Astrocyte of the cerebellum (primary cell): ENCODE results near the gene CALU.

Experiments
- DNase-seq: peaks from one replicate; pipeline ENCODE4 v3.0.0-alpha.2; 2011; ENCODE audit warnings: low read depth
- H3K4me3 ChIP-seq: 2 replicates; pipeline ENCODE4 v1.5.1; 2011; ENCODE audit warnings: mild to moderate bottlenecking, low read depth, low read length, moderate library complexity
- in situ Hi-C: cut with HindIII; loops from 2 replicates; pipeline ENCODE4 v1.10.0; 2017; ENCODE audit warnings: low sequenced_read_pairs
- TF ChIP-seq, protein P1 (sequence below): IDR thresholded peaks from 2 replicates; pipeline ENCODE4 v1.5.1; 2012; ENCODE audit warnings: low read length, low read depth, moderate library complexity, mild to moderate bottlenecking; ENCODE audit errors: missing control alignments

Gene CALU

DNA sequence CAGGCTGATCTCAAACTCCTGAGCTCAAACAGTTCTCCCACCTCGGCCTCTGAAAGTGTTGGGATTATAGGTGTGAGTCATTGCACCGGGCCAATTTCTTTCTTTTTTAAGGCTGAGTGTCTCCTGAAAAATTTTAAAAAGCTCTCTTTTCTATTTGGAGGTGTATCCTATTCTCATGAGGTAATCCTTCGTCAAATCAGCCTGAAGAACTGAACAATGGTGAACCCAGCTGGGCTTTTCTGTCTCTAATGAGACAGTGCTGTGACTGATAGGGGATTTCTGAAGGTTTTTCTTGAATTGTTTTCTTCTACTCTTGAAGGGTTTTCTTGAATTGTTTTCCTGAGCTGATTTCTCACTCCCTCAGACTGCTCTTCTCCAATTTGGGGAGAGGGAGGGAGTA, 30.9 kb upstream of the CALU start:
- in situ Hi-C loops: no loop called here
- no peak overlapping the region for H3K4me3 ChIP-seq
- no peak for DNase-seq
- TF ChIP-seq, protein P1, sequence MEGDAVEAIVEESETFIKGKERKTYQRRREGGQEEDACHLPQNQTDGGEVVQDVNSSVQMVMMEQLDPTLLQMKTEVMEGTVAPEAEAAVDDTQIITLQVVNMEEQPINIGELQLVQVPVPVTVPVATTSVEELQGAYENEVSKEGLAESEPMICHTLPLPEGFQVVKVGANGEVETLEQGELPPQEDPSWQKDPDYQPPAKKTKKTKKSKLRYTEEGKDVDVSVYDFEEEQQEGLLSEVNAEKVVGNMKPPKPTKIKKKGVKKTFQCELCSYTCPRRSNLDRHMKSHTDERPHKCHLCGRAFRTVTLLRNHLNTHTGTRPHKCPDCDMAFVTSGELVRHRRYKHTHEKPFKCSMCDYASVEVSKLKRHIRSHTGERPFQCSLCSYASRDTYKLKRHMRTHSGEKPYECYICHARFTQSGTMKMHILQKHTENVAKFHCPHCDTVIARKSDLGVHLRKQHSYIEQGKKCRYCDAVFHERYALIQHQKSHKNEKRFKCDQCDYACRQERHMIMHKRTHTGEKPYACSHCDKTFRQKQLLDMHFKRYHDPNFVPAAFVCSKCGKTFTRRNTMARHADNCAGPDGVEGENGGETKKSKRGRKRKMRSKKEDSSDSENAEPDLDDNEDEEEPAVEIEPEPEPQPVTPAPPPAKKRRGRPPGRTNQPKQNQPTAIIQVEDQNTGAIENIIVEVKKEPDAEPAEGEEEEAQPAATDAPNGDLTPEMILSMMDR: no peak

DNA sequence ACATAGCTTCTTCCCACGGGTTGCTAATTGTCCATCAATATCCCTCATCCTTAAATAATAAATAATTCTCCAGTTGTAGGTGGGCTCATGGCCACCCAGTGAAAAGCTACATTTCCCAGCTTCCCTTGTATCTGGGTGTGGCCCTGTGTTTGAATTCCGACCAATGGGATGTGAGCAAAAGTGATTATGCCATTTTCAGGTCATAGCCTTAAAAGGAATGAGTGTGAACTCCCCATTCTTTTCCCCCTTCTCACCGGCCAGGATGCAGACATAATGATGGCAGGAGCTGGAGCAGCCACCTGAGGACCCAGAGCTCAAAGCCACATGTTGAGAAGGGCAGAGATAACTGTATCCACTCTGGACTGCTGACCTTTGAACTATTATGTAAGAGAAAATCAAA, 30.3 kb upstream of the CALU start:
- no peak for DNase-seq
- H3K4me3 ChIP-seq: no peak overlapping the region
- TF ChIP-seq, protein P1: no peak
- in situ Hi-C loops: no loop called here

DNA sequence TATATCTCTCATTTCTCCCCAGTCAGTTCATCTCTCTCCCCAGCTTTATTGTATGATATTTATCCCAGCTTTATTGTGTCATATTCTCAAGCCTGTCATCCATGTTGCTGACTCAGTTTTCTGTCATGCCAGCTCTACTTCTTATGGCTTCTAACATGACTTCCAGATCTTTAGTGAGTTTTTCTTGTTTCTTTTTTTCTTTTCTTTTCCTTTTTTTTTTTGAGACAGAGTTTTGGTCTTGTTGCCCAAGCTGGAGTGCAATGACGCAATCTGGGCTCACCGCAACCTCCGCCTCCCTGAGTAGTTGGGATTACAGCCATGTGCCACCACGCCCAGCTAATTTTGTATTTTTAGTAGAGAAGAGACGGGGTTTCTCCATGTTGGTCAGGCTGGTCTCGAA, 28.7 kb upstream of the CALU start:
- in situ Hi-C loops: no loop called here
- H3K4me3 ChIP-seq: no peak overlapping the region
- DNase-seq: no peak
- TF ChIP-seq, protein P1: no peak

DNA sequence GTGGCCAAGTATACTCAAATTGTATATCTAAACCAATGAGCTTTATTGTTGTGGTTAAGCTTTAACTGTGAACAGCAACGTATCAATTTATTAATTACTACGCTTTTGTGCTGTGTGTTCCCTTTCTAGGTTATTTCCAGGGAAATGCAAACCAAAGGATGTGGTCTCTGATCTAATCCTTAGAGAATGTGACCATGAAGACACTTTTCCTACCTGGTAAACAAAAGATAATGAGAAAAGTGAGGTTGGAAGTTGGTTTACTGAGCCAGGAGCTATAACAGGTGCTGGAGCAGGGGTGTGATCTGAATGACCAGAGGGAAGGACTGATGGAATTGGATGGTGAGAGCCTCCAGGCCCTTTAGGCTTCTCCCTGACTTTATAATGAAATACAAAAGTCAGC, 25.4 kb upstream of the CALU start:
- DNase-seq: no peak
- TF ChIP-seq, protein P1: no peak
- in situ Hi-C loops: no loop called here
- H3K4me3 ChIP-seq: no peak overlapping the region

DNA sequence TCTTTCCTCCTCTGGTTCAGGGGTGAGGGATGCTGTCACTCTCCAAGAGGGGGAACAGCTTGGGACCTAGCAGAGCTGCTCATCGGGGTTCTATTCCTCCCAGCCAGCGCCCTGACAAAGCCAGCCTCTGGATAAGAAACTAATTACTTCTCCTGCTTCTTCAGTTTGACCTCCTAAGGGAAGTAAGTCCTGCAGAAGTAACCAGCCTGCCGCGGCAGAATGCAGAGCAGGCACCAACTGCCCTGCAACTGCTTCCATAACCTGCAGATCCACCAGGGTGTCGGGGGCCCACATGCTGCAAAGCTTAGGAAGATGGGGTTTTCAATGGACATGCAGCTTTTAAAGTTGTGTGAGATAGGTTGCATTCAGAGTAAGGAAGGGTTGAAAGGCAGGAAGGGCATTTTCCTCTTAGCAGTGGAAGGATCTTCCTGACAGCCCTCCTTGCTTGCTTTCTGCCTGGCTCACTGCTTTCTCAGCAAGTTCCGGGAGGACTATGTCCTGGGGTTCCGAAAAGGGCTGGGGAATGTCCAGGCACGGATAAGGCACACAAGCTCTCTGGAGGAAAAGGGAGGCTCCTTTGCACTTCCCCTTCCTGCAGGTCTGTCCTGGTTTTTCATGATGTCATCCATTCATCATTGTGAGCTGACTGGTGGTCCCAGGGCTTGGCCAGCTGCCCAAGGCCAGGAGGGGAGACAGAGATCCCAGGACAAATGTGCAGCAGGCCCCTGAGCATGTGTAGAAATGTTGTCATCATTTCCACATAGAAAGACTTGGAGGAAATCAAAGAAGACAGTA, 24.3 kb upstream of the CALU start:
- TF ChIP-seq, protein P1: no peak
- H3K4me3 ChIP-seq: no peak overlapping the region
- no peak for DNase-seq
- in situ Hi-C loops: no loop called here

DNA sequence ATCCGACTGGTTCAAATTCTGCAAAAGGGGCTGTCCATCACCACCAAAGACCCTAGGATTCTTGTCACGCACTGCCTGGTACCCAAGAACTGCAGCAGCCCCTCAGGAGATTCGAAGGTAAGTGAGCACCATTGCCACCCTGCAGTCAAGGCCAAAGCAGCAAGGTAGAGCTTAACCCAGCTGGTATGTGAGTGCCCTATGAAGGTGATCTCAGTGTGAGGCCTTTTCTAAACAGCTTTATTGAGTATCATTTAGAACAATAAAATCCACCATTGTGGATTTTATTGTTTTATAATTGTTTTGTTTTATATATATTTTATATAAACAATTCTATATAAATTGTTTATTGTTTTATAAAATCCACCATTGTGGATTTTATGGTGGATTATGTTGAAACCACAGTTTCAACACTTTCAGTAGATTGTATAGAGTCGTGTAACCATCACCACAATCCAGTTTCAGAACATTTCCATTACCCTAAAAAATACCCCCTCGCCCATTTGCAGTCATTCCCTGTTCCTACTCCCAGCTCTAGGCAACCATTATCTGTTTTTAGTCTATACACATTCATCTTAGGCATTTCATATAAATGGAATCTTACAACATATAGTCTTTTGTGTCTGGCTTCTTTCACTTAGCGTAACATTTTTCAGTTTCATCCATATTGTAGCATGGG, 20.1 kb upstream of the CALU start:
- no peak for DNase-seq
- TF ChIP-seq, protein P1: no peak
- in situ Hi-C loops: no loop called here
- no peak overlapping the region for H3K4me3 ChIP-seq
